ENCODE results near the gene ACOD1. TPM values are rescaled to one million over a fixed set of nuclear protein-coding genes. Genes with fewer than 3 reads are reported as not detected.

Gene ACOD1
- total and polyA plus RNA-seq, 2 of the 13 experiments (the other 11 are each of a cell fraction or from before 2014, with no cell fraction given), result not detected

DNA sequence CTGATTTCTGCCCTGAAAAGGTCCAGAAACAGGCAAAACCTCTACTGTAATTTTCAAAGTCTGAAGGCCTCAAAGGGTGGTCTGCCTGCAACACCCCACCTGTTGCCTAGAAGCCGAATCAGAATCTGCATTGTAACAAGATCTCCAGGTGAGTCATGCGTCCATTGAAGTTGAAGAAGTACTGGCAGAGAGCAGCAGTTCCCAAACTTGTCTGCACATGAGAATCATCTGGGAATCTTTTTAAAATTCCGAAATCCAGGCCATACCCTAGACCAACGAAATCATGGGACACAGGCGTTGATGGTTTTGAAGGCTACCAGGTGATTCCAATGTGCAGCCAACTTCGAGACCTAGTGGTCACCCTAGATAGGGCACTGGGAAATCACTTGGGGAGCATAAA, 27.6 kb downstream of the ACOD1 start:
- WGBS (ENCODE audit: low lambda C conversion rate), result 33% methylated on average over 3 of the region's 6 CpGs
- FAIRE-seq, result no peak
- Histone ChIP-seq H3K4me2 (ENCODE audit: low read depth, low read length) (no peak overlapping the region), H4K20me1 (ENCODE audit: insufficient read depth, low read length) (no peaks in the 10 kb centered on the region), H3K4me1 (ENCODE audit: insufficient read depth, low read length) (no peaks in the 10 kb centered on the region), H3K9ac (ENCODE audit: insufficient read depth, low read depth, low read length) (no peak overlapping the region), H3K4me3 (replicated peaks in 1 of 3; ENCODE audit: insufficient read depth in 1 of 3, low read depth in 2 of 3, low read length in 3 of 3) (no peak overlapping the region), H3K79me2 (ENCODE audit: insufficient read depth, low read length) (no peaks in the 10 kb centered on the region), H3K36me3 (replicated peaks in 1 of 2; ENCODE audit: control insufficient read depth in 1 of 2, insufficient read depth in 2 of 2, low read length in 2 of 2) (no peaks in the 10 kb centered on the region), H3K9me3 (ENCODE audit: low read length) (no peaks in the 10 kb centered on the region), H2AFZ (ENCODE audit: low read length) (no peak overlapping the region), H3K27me3 (ENCODE audit: control insufficient read depth in 1 of 2, insufficient read depth in 2 of 2, low read length in 2 of 2) (peaks cover 0 to 38% of the 10 kb centered on the region in 2 experiments; a peak in 2 of 5 replicates), H3K27ac (ENCODE audit: extremely low read length, insufficient read depth, low read length) (no peak overlapping the region)
- no TSS peak for BruUV-seq (replicated peaks)
- no peak for ATAC-seq
- TF ChIP-seq PRPF4 (IDR thresholded peaks at IDR 0.05; ENCODE audit: low read depth, low read length, poor library complexity, severe bottlenecking) (no peak), SPEN (CRISPR knock-in tag; IDR thresholded peaks at IDR 0.05; ENCODE audit: low read depth) (no peak), MEF2D (CRISPR knock-in tag; IDR thresholded peaks at IDR 0.05) (no peak), ZNF550 (CRISPR knock-in tag; IDR thresholded peaks at IDR 0.05; ENCODE audit: borderline replicate concordance) (no peak), ZNF292 (CRISPR knock-in tag; IDR thresholded peaks at IDR 0.05; ENCODE audit: borderline replicate concordance, low read depth) (no peak), SIN3B (IDR thresholded peaks at IDR 0.05; ENCODE audit: low read length) (no peak), ZNF615 (CRISPR knock-in tag; IDR thresholded peaks at IDR 0.05; ENCODE audit: borderline replicate concordance) (no peak), MEIS2 (CRISPR knock-in tag; IDR thresholded peaks at IDR 0.05) (no peak), JARID2 (CRISPR knock-in tag; IDR thresholded peaks at IDR 0.05; ENCODE audit: insufficient replicate concordance) (no peak), ISL2 (CRISPR knock-in tag; IDR thresholded peaks at IDR 0.05) (no peak), ATAD3A (CRISPR knock-in tag; IDR thresholded peaks at IDR 0.05) (no peak)
- TF ChIP-seq, protein P1, sequence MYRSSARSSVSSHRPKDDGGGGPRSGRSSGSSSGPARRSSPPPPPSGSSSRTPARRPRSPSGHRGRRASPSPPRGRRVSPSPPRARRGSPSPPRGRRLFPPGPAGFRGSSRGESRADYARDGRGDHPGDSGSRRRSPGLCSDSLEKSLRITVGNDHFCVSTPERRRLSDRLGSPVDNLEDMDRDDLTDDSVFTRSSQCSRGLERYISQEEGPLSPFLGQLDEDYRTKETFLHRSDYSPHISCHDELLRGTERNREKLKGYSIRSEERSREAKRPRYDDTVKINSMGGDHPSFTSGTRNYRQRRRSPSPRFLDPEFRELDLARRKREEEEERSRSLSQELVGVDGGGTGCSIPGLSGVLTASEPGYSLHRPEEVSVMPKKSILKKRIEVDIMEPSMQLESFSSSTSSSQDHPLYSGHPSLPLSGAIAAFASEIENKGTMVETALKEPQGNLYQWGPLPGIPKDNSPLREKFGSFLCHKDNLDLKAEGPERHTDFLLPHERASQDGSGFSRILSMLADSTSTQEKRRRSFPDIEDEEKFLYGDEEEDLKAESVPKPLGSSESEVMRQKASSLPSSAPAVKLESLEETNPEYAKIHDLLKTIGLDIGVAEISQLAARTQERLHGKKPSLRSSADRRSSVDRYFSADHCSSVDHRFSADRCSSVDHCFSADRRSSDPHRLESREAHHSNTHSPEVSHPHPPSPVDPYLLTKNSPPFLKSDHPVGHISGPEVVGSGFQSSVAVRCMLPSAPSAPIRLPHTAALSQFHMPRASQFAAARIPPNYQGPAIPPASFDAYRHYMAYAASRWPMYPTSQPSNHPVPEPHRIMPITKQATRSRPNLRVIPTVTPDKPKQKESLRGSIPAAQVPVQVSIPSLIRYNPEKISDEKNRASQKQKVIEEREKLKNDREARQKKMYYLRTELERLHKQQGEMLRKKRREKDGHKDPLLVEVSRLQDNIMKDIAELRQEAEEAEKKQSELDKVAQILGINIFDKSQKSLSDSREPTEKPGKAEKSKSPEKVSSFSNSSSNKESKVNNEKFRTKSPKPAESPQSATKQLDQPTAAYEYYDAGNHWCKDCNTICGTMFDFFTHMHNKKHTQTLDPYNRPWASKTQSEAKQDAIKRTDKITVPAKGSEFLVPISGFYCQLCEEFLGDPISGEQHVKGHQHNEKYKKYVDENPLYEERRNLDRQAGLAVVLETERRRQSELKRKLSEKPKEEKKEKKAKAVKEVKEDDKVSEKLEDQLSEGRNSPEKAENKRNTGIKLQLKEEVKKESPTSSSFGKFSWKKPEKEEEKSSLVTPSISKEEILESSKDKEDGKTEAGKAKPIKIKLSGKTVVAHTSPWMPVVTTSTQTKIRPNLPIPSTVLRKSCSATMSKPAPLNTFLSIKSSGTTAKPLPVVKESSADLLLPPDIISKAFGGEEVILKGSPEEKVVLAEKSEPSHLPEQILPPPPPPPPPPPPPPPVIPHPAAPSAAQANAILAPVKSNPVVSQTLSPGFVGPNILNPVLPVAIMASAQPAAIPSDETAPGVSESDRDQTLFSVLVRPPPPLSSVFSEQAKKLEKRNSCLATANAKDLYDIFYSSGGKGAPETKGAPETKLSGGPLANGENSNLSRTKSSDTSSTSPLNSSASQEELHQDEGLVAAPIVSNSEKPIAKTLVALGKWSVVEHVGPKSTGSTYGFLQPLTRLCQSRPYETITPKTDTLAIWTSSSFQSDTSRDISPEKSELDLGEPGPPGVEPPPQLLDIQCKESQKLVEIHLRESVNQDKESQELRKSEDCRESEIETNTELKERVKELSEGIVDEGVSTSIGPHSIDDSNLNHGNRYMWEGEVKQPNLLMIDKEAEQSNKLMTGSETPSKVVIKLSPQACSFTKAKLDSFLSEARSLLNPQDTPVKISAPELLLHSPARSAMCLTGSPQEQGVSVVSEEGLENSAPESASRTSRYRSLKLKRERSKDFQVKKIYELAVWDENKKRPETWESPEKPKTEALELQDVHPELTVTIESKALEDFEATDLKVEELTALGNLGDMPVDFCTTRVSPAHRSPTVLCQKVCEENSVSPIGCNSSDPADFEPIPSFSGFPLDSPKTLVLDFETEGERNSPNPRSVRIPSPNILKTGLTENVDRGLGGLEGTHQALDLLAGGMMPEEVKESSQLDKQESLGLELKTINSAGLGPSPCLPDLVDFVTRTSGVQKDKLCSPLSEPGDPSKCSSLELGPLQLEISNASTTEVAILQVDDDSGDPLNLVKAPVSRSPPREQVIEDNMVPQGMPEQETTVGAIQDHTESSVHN (CRISPR knock-in tag; IDR thresholded peaks at IDR 0.05), result no peak
- TF ChIP-seq, protein P2, sequence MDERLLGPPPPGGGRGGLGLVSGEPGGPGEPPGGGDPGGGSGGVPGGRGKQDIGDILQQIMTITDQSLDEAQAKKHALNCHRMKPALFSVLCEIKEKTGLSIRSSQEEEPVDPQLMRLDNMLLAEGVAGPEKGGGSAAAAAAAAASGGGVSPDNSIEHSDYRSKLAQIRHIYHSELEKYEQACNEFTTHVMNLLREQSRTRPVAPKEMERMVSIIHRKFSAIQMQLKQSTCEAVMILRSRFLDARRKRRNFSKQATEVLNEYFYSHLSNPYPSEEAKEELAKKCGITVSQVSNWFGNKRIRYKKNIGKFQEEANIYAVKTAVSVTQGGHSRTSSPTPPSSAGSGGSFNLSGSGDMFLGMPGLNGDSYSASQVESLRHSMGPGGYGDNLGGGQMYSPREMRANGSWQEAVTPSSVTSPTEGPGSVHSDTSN (CRISPR knock-in tag; IDR thresholded peaks at IDR 0.05), result no peak
- in situ Hi-C loops (cut with HindIII; ENCODE audit: extremely low pct_ligation_motif_present, low pct_unique_long_range_greater_than_20kb) (no loop called here), intact Hi-C loops (cut with micrococcal nuclease; ENCODE audit: unreplicated experiment) (no loop called here)
- ChIA-PET CTCF (ENCODE audit: low intra/inter-chr PET ratio, low total read pairs) (no interaction called here), POLR2A (no interaction called here)
- no peak for DNase-seq (ENCODE audit: low spot score)
